ENCODE results near the gene SPDYE16.
"Not testable (repeated sequence)": the region's sequence is repeated elsewhere in the genome, so short reads cannot be mapped to it uniquely, and the experiment has no call there.

The SPDYE16 gene

DNA sequence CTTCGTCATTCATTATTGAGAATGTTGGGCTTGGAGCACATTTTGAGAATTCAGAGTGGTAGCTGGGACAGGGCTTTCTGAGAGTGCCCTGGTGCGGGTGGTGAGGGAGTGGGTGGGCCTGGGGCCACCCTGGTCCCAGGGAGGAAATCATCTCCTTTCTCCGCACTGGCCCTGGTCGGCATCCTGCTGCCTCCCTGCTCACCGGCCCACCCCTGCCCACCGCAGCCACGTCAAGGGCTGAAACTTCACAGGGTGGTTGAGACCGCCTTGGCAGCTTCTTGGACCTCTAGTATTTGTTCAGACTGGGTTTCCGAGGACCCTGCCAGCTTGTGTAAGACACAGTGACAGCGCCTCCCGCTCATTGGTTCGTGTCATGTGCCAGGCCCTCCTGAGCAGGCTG lies 58.6 kb downstream of the SPDYE16 start:
- not testable (repeated sequence) for H3K27me3 ChIP-seq (ENCODE audit: control insufficient read depth, insufficient read depth, low read length); H3K9me3 ChIP-seq (ENCODE audit: control insufficient read depth, insufficient read depth, low read length); DNase-seq (ENCODE audit: low read depth, low spot score); H3K36me3 ChIP-seq (ENCODE audit: control insufficient read depth, insufficient read depth, low read length); H3K4me1 ChIP-seq (ENCODE audit: control insufficient read depth, insufficient read depth, low read length); H3K4me3 ChIP-seq (ENCODE audit: low read length); H3K27ac ChIP-seq (ENCODE audit: low read length)
- WGBS (ENCODE audit: insufficient coverage, insufficient read length), result no CpG with 5 or more reads among the region's 12 CpGs

DNA sequence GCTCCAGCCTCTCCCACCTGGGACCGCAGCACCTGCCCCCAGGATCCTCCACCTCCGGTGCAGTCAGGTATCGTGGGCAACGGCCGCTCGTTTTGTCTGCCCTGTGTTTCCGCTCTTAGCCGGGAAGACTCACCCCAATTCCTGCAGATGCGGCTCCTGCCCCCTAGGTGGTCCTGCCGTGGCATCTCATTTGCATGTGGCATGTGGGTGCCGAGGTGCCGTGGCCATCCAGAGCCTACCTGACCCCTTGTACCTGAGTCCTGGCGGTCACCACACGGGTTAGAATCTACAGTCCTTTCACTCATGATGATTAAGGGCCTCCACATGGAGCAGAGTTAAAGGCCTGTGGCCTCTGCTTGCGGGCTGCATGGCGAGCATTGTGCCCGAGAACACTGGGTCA lies 60.0 kb downstream of the SPDYE16 start:
- DNase-seq (ENCODE audit: low read depth, low spot score); H3K9me3 ChIP-seq (ENCODE audit: control insufficient read depth, insufficient read depth, low read length); H3K4me1 ChIP-seq (ENCODE audit: control insufficient read depth, insufficient read depth, low read length); H3K27me3 ChIP-seq (ENCODE audit: control insufficient read depth, insufficient read depth, low read length); H3K27ac ChIP-seq (ENCODE audit: low read length); H3K36me3 ChIP-seq (ENCODE audit: control insufficient read depth, insufficient read depth, low read length); H3K4me3 ChIP-seq (ENCODE audit: low read length): not testable (repeated sequence)
- WGBS (ENCODE audit: insufficient coverage, insufficient read length), result no CpG with 5 or more reads among the region's 17 CpGs

DNA sequence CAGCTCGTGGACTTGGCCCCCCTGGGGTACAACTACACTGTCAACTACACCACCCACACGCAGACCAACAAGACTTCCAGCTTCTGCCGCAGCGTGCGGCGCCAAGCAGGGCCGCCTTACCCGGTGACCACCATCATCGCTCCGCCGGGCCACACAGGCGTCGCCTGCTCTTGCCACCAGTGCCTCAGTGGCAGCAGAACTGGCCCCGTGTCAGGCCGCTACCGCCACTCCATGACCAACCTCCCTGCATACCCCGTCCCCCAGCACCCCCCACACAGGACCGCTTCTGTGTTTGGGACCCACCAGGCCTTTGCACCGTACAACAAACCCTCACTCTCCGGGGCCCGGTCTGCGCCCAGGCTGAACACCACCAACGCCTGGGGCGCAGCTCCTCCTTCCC lies 60.4 kb downstream of the SPDYE16 start:
- not testable (repeated sequence) for H3K9me3 ChIP-seq (ENCODE audit: control insufficient read depth, insufficient read depth, low read length); H3K27me3 ChIP-seq (ENCODE audit: control insufficient read depth, insufficient read depth, low read length); DNase-seq (ENCODE audit: low read depth, low spot score); H3K4me3 ChIP-seq (ENCODE audit: low read length); H3K4me1 ChIP-seq (ENCODE audit: control insufficient read depth, insufficient read depth, low read length); H3K27ac ChIP-seq (ENCODE audit: low read length); H3K36me3 ChIP-seq (ENCODE audit: control insufficient read depth, insufficient read depth, low read length)
- no CpG with 5 or more reads among the region's 24 CpGs for WGBS (ENCODE audit: insufficient coverage, insufficient read length)

All from iPS DF 6.9 (cell line).